HG03025 (cell line): ENCODE results near the gene LRRC9.
"Not testable (repeated sequence)": the region's sequence is repeated elsewhere in the genome, so short reads cannot be mapped to it uniquely, and the experiment has no call there.

ENCODE experiments used
- ATAC-seq: cut with Tn5 transposase; IDR thresholded peaks from one replicate; pipeline ENCODE4 v1.9.1; 2021; ENCODE audit warnings: mild to moderate bottlenecking, moderate library complexity; ENCODE audit not compliant: unreplicated experiment, low FRiP score

Gene LRRC9

GRCh38 chr14:59919570-59920377 lies at the start of gene LRRC9:
Gene LRRC9 (plus strand): TSS chr14:59920144.
- no peak for ATAC-seq

GRCh38 chr14:59870277-59871165 lies 49.4 kb upstream of the LRRC9 start, which contains the start of gene RTN1:
Gene RTN1 (minus strand): TSS chr14:59870776. CDS start chr14:59870630, 146 bp downstream.
- peak; percentile 66 for ATAC-seq

DNA sequence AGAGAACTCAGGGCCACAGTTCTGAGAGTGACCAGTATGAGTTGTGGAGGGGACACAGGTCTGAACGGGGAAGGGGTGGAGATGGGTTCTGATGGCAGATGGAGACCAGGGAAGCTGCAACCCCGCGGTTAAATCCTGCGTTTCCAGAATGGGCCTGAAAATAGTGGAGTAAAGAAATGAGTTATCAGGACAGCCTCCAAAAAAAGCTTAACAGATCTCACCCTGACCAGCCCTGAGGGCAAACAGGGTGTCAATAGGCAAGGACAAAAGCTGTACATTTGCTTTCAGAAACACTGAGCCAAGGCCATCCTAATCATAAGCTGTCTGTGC lies 48.8 kb upstream of the LRRC9 start:
- no peak for ATAC-seq

DNA sequence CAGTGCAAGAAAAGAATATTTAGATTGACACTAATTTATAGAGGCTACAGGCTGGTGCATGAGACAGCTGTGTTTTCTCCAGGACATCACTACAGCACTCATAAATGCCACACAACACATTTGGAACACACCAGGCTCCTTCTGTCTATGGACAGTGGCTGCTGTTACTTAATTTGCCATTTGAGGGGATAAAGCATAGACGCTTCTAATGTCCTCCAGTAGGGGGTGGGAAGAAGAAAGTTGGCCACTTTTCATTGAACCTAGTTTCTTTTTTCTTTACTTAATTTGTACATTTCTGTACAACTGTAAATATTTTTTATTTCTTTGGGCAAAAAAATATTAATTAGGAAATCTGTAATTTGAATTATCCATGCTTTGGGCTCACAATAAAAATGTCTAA lies 37.0 kb upstream of the LRRC9 start:
- ATAC-seq = no peak

- no peak for ATAC-seq
Measured at GRCh38 chr14:59890676-59891075, 29.3 kb upstream of the LRRC9 start.

- no peak for ATAC-seq
Measured at GRCh38 chr14:59895721-59896120, 24.2 kb upstream of the LRRC9 start.

DNA sequence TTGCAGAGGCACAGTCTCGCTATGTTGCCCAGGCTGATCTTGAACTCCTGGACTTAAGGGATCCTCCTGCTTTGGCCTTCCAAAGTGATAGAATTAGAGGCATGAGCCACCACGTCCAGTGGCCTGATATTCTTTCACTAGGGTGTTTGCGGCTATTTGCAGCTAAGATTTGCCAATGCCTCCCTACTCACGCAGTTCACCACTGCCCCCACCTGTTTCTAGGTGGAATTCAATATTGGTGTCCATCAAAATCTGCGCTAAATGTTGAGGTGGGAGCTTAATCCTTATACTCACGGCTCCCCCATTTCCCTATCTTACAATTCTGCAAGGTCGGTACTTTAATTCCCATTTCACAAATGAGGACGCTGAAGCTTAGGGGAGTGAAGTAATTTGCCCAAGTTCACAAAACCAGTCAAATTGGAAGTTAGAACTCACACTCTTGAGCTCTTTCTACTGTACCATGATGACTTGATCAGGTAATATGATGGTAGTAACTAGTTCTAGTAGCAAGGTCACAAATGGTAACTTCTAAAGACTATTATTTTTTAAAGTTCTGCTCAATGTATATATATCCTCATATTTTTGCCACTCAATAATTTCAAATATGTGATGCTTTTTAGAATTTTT lies 22.1 kb upstream of the LRRC9 start:
- no peak for ATAC-seq

GRCh38 chr14:59900556-59900955 lies 19.4 kb upstream of the LRRC9 start:
- no peak for ATAC-seq

DNA sequence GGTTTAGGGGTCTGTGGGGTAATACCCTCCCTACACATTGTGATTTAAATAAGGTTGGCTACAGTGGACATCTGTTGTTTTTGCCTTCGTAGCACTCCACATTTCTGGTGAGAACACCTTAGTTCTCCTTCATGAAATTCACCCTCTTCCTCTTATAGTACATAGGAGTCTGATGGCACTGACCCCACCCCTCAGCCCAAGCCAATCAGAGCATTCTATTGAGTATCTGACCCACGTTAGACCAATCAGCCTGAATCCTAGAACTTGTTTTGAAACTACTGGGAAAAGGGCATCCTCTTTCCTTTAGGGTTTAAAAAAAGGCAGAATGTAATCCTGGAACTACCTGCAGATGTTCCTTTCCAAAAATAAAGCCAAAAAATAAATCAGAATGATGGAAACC lies 15.8 kb upstream of the LRRC9 start:
- no peak for ATAC-seq

GRCh38 chr14:59905188-59905587 lies 14.8 kb upstream of the LRRC9 start:
- ATAC-seq = no peak

GRCh38 chr14:59912443-59912842 lies 7.5 kb upstream of the LRRC9 start:
- ATAC-seq = no peak

GRCh38 chr14:59913187-59913586 lies 6.8 kb upstream of the LRRC9 start:
- no peak for ATAC-seq

DNA sequence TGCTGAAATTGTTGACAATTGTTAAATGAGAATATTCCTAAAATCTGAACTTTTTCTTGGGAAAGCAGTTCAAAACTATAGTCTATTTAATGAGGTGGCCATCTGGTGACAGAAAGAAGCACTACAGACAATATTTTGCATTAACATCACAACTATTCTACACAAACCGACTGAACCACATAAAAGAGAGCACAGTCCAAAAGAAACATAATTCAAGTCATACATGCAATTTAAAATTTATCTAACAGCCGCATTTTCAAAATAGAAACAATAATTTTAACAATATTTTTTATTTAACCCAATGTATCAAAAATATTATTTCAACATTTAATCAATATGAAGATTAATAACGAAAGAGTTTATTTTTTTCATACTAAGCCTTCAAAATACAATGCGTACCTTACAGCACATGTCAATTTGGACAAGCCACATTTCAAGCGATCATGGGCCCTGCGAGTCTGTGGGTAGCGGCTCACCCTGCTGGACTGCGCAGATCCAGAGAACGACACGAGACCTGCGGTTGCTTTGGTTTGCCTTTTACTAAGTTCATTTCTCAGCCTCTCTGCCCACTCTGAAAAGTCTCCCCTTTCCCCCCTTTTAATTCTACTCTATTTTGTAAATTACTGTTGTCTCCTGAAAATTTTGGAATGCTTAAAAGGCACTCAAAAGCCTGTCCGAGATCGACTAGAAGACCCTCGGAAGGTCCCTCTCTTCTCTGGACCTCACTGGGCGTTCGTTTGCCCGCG lies 947 bp upstream of the LRRC9 start:
- ATAC-seq = no peak

DNA sequence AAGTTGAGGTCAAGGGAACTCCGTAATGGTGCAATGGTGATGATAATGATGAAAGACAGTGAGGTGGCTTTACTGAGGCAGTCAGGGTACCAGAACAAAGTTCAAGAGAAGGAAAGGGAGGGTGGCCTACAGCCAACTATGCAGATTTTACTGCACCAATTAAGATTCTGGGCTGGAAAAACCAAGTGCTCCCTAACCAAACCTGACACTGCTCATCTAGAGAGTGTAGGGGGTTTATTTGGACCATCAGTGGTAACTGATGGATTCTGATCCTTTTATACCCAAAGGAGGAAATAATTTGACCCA lies 387 bp downstream of the LRRC9 start:
- ATAC-seq = no peak

- ATAC-seq = no peak
Measured at GRCh38 chr14:59925797-59926196, 5.9 kb downstream of the LRRC9 start.

DNA sequence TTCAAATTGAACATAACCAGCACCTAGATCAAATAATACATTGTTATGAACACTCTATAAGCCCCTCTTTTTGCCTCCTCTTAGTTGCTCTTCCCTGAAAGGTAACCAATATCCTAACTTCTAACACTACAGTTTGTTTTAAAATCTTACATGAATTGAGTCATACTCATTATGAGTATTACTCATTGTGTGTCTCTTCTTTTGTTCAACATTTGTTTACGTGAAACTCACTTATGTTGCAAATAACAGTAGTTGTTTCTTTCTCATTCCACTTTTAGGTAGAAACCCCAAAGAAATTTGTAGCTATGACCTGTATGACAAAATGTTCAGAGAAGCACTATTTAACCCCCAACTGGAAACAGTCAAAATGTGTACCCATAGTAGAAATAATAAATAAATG lies 6.6 kb downstream of the LRRC9 start:
- no peak for ATAC-seq

GRCh38 chr14:59931237-59931636 lies 11.3 kb downstream of the LRRC9 start:
- ATAC-seq = no peak

DNA sequence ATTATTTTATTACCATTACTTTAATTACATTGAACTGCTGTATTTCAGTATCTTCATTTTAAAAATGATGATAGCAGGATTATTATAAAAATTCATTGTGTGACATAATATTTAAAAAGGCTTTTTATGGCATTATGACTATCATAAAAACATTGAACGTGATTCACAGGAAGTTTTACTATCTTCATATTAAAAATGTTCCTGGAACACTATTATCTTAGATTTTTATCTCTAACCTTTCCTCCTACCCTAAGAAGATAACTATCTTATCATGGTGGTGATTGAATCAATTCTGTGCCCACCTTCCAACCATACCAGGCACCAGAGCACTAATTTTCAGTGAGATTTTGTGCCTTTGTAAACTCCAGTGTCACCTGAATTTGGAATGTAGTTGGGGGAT lies 16.2 kb downstream of the LRRC9 start:
- ATAC-seq = no peak

DNA sequence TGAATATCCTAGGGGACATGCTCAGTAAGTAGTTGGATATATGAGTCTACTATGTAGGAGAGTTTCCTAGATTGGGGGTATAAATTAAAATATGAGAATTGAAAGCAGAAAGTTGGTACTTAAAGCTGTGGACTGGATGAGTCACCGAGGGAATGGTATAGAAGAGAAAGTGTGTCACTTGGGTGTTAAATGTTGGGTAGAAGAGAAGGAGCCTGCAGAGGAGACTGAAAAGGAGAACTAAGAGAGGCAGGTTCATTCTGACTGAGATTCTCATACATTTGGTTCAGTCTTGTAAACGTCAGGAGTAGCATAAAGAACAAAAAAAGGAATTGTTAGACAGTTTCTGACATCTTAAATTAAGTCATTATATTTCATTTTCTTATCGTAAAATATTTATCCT lies 19.9 kb downstream of the LRRC9 start:
- peak; percentile 90 for ATAC-seq

GRCh38 chr14:59942296-59942862 lies 22.4 kb downstream of the LRRC9 start:
- ATAC-seq = not testable (repeated sequence)
